Right ventricle myocardium inferior (tissue), 1 donor: ENCODE data around the gene TFF1. TPM values are rescaled to one million over a fixed set of nuclear protein-coding genes. Genes with fewer than 3 reads are reported as not detected.

ENCODE experiments used
- total RNA-seq: library from RNA; stranded (reverse); fragmentation: NEBNext Ultra II Directional; extraction: Animal tissue kit (Norgen Biotek cat#: 25700); gene quantifications from one replicate; pipeline ENCODE4 v1.2.1, GENCODE V29; 2021
- donor health status: DM: no; HTN: yes; CAD: no; lungs with severe emphysema.

TFF1 gene
- total RNA-seq, 1 donor from 2014 or later = not detected

Other genes starting within 250 kb of the TFF1 start
- gene ABCG1, start 147.4 kb downstream of the TFF1 start, total RNA-seq = 9.0 TPM
- 3.4 TPM for gene TFF3, start 51.1 kb downstream of the TFF1 start, total RNA-seq
- not detected for gene TFF2, start 15.5 kb downstream of the TFF1 start, total RNA-seq
- gene TMPRSS3, start 29.5 kb upstream of the TFF1 start, total RNA-seq = not detected
- not detected for gene UBASH3A, start 37.4 kb upstream of the TFF1 start, total RNA-seq
- gene RSPH1, start 129.7 kb upstream of the TFF1 start, total RNA-seq = not detected
- 3.0 TPM for gene SLC37A1, start 147.3 kb upstream of the TFF1 start, total RNA-seq